Measurements from ENCODE around the gene DSE.

DNA sequence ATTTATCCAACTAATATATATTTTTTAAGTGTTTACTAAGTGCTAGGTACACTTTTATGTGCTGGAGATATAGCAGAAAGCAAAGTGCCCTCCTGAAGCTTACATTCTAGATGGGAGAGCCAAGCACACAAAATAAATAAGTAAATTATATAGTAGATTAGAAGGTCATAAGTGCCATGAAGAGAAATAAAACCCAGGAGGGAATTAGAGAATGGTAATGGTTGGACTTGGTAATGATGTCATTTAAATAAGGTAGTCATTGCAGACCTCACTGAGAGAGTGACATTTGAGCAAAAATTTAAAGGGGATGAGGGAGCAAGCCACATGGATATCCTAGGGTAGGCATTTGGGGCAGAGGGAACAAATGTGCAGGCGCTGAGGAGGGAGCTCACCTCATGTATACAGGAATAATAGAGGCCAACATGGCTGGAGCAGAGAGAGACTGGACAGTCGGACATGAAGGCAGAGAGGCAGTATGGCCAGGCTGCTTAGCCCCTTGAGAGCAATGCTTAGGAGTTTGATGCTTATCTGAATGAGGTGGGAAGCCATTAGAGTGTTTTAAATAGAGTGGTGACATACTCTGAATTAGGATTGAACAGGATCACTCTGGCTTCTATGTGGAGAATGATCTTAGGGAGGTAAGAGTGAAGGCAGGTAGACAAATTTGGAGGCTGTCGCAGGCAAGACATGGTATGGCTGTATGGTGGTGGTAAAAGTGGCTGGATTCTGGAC is 14.1 kb downstream of the DSE start:
- TF ChIP-seq POLR2A (IDR thresholded peaks at IDR 0.05; ENCODE audit: low read depth, low read length) (no peak), POLR2AphosphoS5 (IDR thresholded peaks at IDR 0.05; ENCODE audit: low read depth, low read length) (no peak)
